Measurements from ENCODE around the gene CDC45.

Gene CDC45

GRCh38 chr22:19448739-19449421, 30.8 kb upstream of the CDC45 start:
- H3K27ac ChIP-seq (ENCODE audit: insufficient read depth in 1 of 2, low read depth in 1 of 2, low read length in 2 of 2, poor library complexity in 1 of 2, severe bottlenecking in 2 of 2), result no peak overlapping the region
- 100% methylated on average over 2 of the region's 5 CpGs for WGBS (ENCODE audit: insufficient coverage)
- peaks cover 9 to 29% (median 20%) of the 10 kb centered on the region in 4 experiments for H3K4me1 ChIP-seq (ENCODE audit: control extremely low read depth in 1 of 4, control insufficient read depth in 4 of 4, insufficient read depth in 4 of 4, low read length in 3 of 4)
- H3K9me3 ChIP-seq (ENCODE audit: control extremely low read depth in 1 of 5, control insufficient read depth in 4 of 5, insufficient read depth in 2 of 5, low read depth in 1 of 5, low read length in 4 of 5), result no peaks in the 10 kb centered on the region
- peak overlapping the region in 4 of 7 experiments; percentile 82 to 96 (median 92) for H3K4me3 ChIP-seq (ENCODE audit: control insufficient read depth in 1 of 7, extremely low read depth in 1 of 7, insufficient read depth in 4 of 7, low read depth in 2 of 7, low read length in 6 of 7)
- H3K27me3 ChIP-seq (replicated peaks in 2 of 5; ENCODE audit: control insufficient read depth in 4 of 5, insufficient read depth in 5 of 5, low read length in 4 of 5), result no peaks in the 10 kb centered on the region
- peaks cover 5 to 56% (median 31%) of the 10 kb centered on the region in 4 experiments for H3K36me3 ChIP-seq (ENCODE audit: control insufficient read depth in 4 of 4, insufficient read depth in 4 of 4, low read length in 3 of 4)
- ChIA-PET POLR2A (no interaction called here), CTCF (no interaction called here)
- DNase-seq, result no peak

- Histone ChIP-seq H3K27ac (ENCODE audit: insufficient read depth in 1 of 2, low read depth in 1 of 2, low read length in 2 of 2, poor library complexity in 1 of 2, severe bottlenecking in 2 of 2) (no peak overlapping the region), H3K36me3 (ENCODE audit: control insufficient read depth in 4 of 4, insufficient read depth in 4 of 4, low read length in 3 of 4) (peaks cover 9 to 56% (median 34%) of the 10 kb centered on the region in 4 experiments), H3K27me3 (replicated peaks in 2 of 5; ENCODE audit: control insufficient read depth in 4 of 5, insufficient read depth in 5 of 5, low read length in 4 of 5) (no peaks in the 10 kb centered on the region), H3K9me3 (ENCODE audit: control extremely low read depth in 1 of 5, control insufficient read depth in 4 of 5, insufficient read depth in 2 of 5, low read depth in 1 of 5, low read length in 4 of 5) (no peaks in the 10 kb centered on the region), H3K4me3 (ENCODE audit: control insufficient read depth in 1 of 7, extremely low read depth in 1 of 7, insufficient read depth in 4 of 7, low read depth in 2 of 7, low read length in 6 of 7) (no peak overlapping the region), H3K4me1 (ENCODE audit: control extremely low read depth in 1 of 4, control insufficient read depth in 4 of 4, insufficient read depth in 4 of 4, low read length in 3 of 4) (peaks cover 9 to 29% (median 20%) of the 10 kb centered on the region in 4 experiments)
- 80% methylated on average over 1 of the region's 2 CpGs for WGBS (ENCODE audit: insufficient coverage)
- no peak for DNase-seq
- ChIA-PET POLR2A (no interaction called here), CTCF (no interaction called here)
Observed at GRCh38 chr22:19449422-19449767, 30.3 kb upstream of the CDC45 start.

GRCh38 chr22:19450363-19451175, 29.2 kb upstream of the CDC45 start:
- no peak overlapping the region for H3K27ac ChIP-seq (ENCODE audit: insufficient read depth in 1 of 2, low read depth in 1 of 2, low read length in 2 of 2, poor library complexity in 1 of 2, severe bottlenecking in 2 of 2)
- ChIA-PET CTCF (interaction anchor here (1.0 to 1.3 kb wide), 2 partner anchors 16 to 19 kb away, joined by 4 read pairs; partner anchors contain the start of gene HIRA), POLR2A (no interaction called here)
- no peaks in the 10 kb centered on the region for H3K27me3 ChIP-seq (replicated peaks in 2 of 5; ENCODE audit: control insufficient read depth in 4 of 5, insufficient read depth in 5 of 5, low read length in 4 of 5)
- WGBS (ENCODE audit: insufficient coverage), result 97% methylated on average over 5 of the region's 8 CpGs
- peaks cover 9 to 26% (median 20%) of the 10 kb centered on the region in 4 experiments for H3K4me1 ChIP-seq (ENCODE audit: control extremely low read depth in 1 of 4, control insufficient read depth in 4 of 4, insufficient read depth in 4 of 4, low read length in 3 of 4)
- peaks cover 11 to 58% (median 40%) of the 10 kb centered on the region in 4 experiments for H3K36me3 ChIP-seq (ENCODE audit: control insufficient read depth in 4 of 4, insufficient read depth in 4 of 4, low read length in 3 of 4)
- H3K4me3 ChIP-seq (ENCODE audit: control insufficient read depth in 1 of 7, extremely low read depth in 1 of 7, insufficient read depth in 4 of 7, low read depth in 2 of 7, low read length in 6 of 7), result no peak overlapping the region
- H3K9me3 ChIP-seq (ENCODE audit: control extremely low read depth in 1 of 5, control insufficient read depth in 4 of 5, insufficient read depth in 2 of 5, low read depth in 1 of 5, low read length in 4 of 5), result no peaks in the 10 kb centered on the region
- no peak for DNase-seq

- DNase-seq, result no peak
- peaks cover 11 to 64% (median 45%) of the 10 kb centered on the region in 4 experiments for H3K36me3 ChIP-seq (ENCODE audit: control insufficient read depth in 4 of 4, insufficient read depth in 4 of 4, low read length in 3 of 4)
- H3K27me3 ChIP-seq (replicated peaks in 2 of 5; ENCODE audit: control insufficient read depth in 4 of 5, insufficient read depth in 5 of 5, low read length in 4 of 5), result no peaks in the 10 kb centered on the region
- POLR2A ChIA-PET, result interaction anchor here (0.5 kb wide), 1 partner anchor 35 kb away, joined by 3 read pairs; no protein-coding TSS in a partner anchor
- peaks cover 4 to 16% (median 15%) of the 10 kb centered on the region in 4 experiments for H3K4me1 ChIP-seq (ENCODE audit: control extremely low read depth in 1 of 4, control insufficient read depth in 4 of 4, insufficient read depth in 4 of 4, low read length in 3 of 4)
- CTCF ChIA-PET, result interaction anchor here (1.0 to 1.3 kb wide), 2 partner anchors 15 to 20 kb away, joined by 4 read pairs; partner anchors contain the start of gene HIRA
- WGBS (ENCODE audit: insufficient coverage), result 100% methylated on average over 1 of the region's 4 CpGs
- H3K27ac ChIP-seq (ENCODE audit: insufficient read depth in 1 of 2, low read depth in 1 of 2, low read length in 2 of 2, poor library complexity in 1 of 2, severe bottlenecking in 2 of 2), result no peak overlapping the region
- H3K4me3 ChIP-seq (ENCODE audit: control insufficient read depth in 1 of 7, extremely low read depth in 1 of 7, insufficient read depth in 4 of 7, low read depth in 2 of 7, low read length in 6 of 7), result no peak overlapping the region
- no peaks in the 10 kb centered on the region for H3K9me3 ChIP-seq (ENCODE audit: control extremely low read depth in 1 of 5, control insufficient read depth in 4 of 5, insufficient read depth in 2 of 5, low read depth in 1 of 5, low read length in 4 of 5)
Observed at GRCh38 chr22:19451570-19451969, 28.1 kb upstream of the CDC45 start.

GRCh38 chr22:19453718-19454117, 26.0 kb upstream of the CDC45 start:
- Histone ChIP-seq H3K9me3 (ENCODE audit: control extremely low read depth in 1 of 5, control insufficient read depth in 4 of 5, insufficient read depth in 2 of 5, low read depth in 1 of 5, low read length in 4 of 5) (no peaks in the 10 kb centered on the region), H3K27ac (ENCODE audit: insufficient read depth in 1 of 2, low read depth in 1 of 2, low read length in 2 of 2, poor library complexity in 1 of 2, severe bottlenecking in 2 of 2) (no peak overlapping the region), H3K4me3 (ENCODE audit: control insufficient read depth in 1 of 7, extremely low read depth in 1 of 7, insufficient read depth in 4 of 7, low read depth in 2 of 7, low read length in 6 of 7) (no peak overlapping the region), H3K4me1 (ENCODE audit: control extremely low read depth in 1 of 4, control insufficient read depth in 4 of 4, insufficient read depth in 4 of 4, low read length in 3 of 4) (peaks cover 0 to 4% (median under 1%) of the 10 kb centered on the region in 4 experiments), H3K36me3 (ENCODE audit: control insufficient read depth in 4 of 4, insufficient read depth in 4 of 4, low read length in 3 of 4) (peaks cover 18 to 78% (median 57%) of the 10 kb centered on the region in 4 experiments), H3K27me3 (replicated peaks in 2 of 5; ENCODE audit: control insufficient read depth in 4 of 5, insufficient read depth in 5 of 5, low read length in 4 of 5) (no peaks in the 10 kb centered on the region)
- WGBS (ENCODE audit: insufficient coverage), result 95% methylated on average over 3 of the region's 5 CpGs
- ChIA-PET CTCF (no interaction called here), POLR2A (no interaction called here)
- no peak for DNase-seq

GRCh38 chr22:19454156-19454555, 25.6 kb upstream of the CDC45 start:
- no peak overlapping the region for H3K27ac ChIP-seq (ENCODE audit: insufficient read depth in 1 of 2, low read depth in 1 of 2, low read length in 2 of 2, poor library complexity in 1 of 2, severe bottlenecking in 2 of 2)
- ChIA-PET CTCF (no interaction called here), POLR2A (no interaction called here)
- H3K4me3 ChIP-seq (ENCODE audit: control insufficient read depth in 1 of 7, extremely low read depth in 1 of 7, insufficient read depth in 4 of 7, low read depth in 2 of 7, low read length in 6 of 7), result no peak overlapping the region
- H3K4me1 ChIP-seq (ENCODE audit: control extremely low read depth in 1 of 4, control insufficient read depth in 4 of 4, insufficient read depth in 4 of 4, low read length in 3 of 4), result peaks cover 0 to under 1% (median 0%) of the 10 kb centered on the region in 4 experiments
- WGBS (ENCODE audit: insufficient coverage), result 100% methylated on average over 4 of the region's 6 CpGs
- H3K27me3 ChIP-seq (replicated peaks in 2 of 5; ENCODE audit: control insufficient read depth in 4 of 5, insufficient read depth in 5 of 5, low read length in 4 of 5), result no peaks in the 10 kb centered on the region
- peaks cover 18 to 74% (median 58%) of the 10 kb centered on the region in 4 experiments for H3K36me3 ChIP-seq (ENCODE audit: control insufficient read depth in 4 of 4, insufficient read depth in 4 of 4, low read length in 3 of 4)
- DNase-seq, result no peak
- H3K9me3 ChIP-seq (ENCODE audit: control extremely low read depth in 1 of 5, control insufficient read depth in 4 of 5, insufficient read depth in 2 of 5, low read depth in 1 of 5, low read length in 4 of 5), result no peaks in the 10 kb centered on the region

GRCh38 chr22:19455033-19455432, 24.7 kb upstream of the CDC45 start:
- ChIA-PET CTCF (interaction anchor here (1.3 kb wide), 1 partner anchor 11 kb away, joined by 5 read pairs; no protein-coding TSS in a partner anchor), POLR2A (no interaction called here)
- peaks cover 18 to 68% (median 59%) of the 10 kb centered on the region in 4 experiments for H3K36me3 ChIP-seq (ENCODE audit: control insufficient read depth in 4 of 4, insufficient read depth in 4 of 4, low read length in 3 of 4)
- WGBS (ENCODE audit: insufficient coverage), result 100% methylated on average over 2 of the region's 2 CpGs
- no peak for DNase-seq
- no peaks in the 10 kb centered on the region for H3K9me3 ChIP-seq (ENCODE audit: control extremely low read depth in 1 of 5, control insufficient read depth in 4 of 5, insufficient read depth in 2 of 5, low read depth in 1 of 5, low read length in 4 of 5)
- H3K27me3 ChIP-seq (replicated peaks in 2 of 5; ENCODE audit: control insufficient read depth in 4 of 5, insufficient read depth in 5 of 5, low read length in 4 of 5), result no peaks in the 10 kb centered on the region
- H3K4me1 ChIP-seq (ENCODE audit: control extremely low read depth in 1 of 4, control insufficient read depth in 4 of 4, insufficient read depth in 4 of 4, low read length in 3 of 4), result no peaks in the 10 kb centered on the region
- H3K27ac ChIP-seq (ENCODE audit: insufficient read depth in 1 of 2, low read depth in 1 of 2, low read length in 2 of 2, poor library complexity in 1 of 2, severe bottlenecking in 2 of 2), result peak overlapping the region in 1 of 2 experiments; percentile 15
- H3K4me3 ChIP-seq (ENCODE audit: control insufficient read depth in 1 of 7, extremely low read depth in 1 of 7, insufficient read depth in 4 of 7, low read depth in 2 of 7, low read length in 6 of 7), result no peak overlapping the region
